ENCODE data around the gene GVQW3. TPM values are rescaled to one million over a fixed set of nuclear protein-coding genes. Genes with fewer than 3 reads are reported as not detected.

Gene GVQW3
- total RNA-seq, 1 donor from 2014 or later, result 3.8 TPM

DNA sequence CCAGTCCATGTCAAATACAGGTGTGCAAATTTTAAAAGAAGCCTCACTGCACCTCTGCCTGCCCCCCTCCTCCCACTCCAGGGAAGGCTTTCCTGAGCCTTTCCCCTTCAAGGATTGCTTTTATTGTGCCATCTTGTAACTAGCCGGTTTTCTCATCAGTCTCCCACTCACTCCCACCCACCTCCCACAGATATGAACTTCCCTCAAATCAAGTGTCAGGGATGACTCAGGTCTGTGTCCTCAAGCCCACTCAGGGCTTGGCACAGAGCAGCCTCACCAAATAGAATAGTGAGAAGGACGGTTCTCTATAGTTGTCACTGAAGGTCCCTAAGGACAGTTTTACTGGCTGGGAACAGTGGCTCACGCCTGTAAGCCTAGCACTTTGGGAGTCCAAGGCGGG, 43.2 kb upstream of the GVQW3 start:
- Mint-ChIP-seq H3K4me3 (ENCODE audit: unreplicated experiment) (no peak overlapping the region), H3K27ac (ENCODE audit: unreplicated experiment) (no peak overlapping the region), H3K4me1 (ENCODE audit: unreplicated experiment) (peaks cover 6% of the 10 kb centered on the region), H3K9me3 (ENCODE audit: unreplicated experiment) (no peaks in the 10 kb centered on the region), H3K27me3 (ENCODE audit: unreplicated experiment) (no peaks in the 10 kb centered on the region), H3K36me3 (ENCODE audit: unreplicated experiment) (no peaks in the 10 kb centered on the region)
- no peak for TF ChIP-seq CTCF (IDR thresholded peaks at IDR 0.05)
- DNase-seq (ENCODE audit: extremely low spot score, unreplicated experiment), result no peak

GRCh38 chr11:76339221-76339620, 41.9 kb upstream of the GVQW3 start:
- peaks cover 6% of the 10 kb centered on the region for H3K4me1 Mint-ChIP-seq (ENCODE audit: unreplicated experiment)
- H3K9me3 Mint-ChIP-seq (ENCODE audit: unreplicated experiment), result no peaks in the 10 kb centered on the region
- no peak overlapping the region for H3K4me3 Mint-ChIP-seq (ENCODE audit: unreplicated experiment)
- TF ChIP-seq CTCF (IDR thresholded peaks at IDR 0.05), result no peak
- DNase-seq (ENCODE audit: extremely low spot score, unreplicated experiment), result no peak
- no peaks in the 10 kb centered on the region for H3K27me3 Mint-ChIP-seq (ENCODE audit: unreplicated experiment)
- H3K36me3 Mint-ChIP-seq (ENCODE audit: unreplicated experiment), result peaks cover 2% of the 10 kb centered on the region
- peak overlapping the region; percentile 33 for H3K27ac Mint-ChIP-seq (ENCODE audit: unreplicated experiment)

GRCh38 chr11:76347466-76347865, 33.7 kb upstream of the GVQW3 start:
- Mint-ChIP-seq H3K27me3 (ENCODE audit: unreplicated experiment) (no peaks in the 10 kb centered on the region), H3K4me3 (ENCODE audit: unreplicated experiment) (no peak overlapping the region), H3K9me3 (ENCODE audit: unreplicated experiment) (no peaks in the 10 kb centered on the region), H3K36me3 (ENCODE audit: unreplicated experiment) (peaks cover 22% of the 10 kb centered on the region), H3K4me1 (ENCODE audit: unreplicated experiment) (no peaks in the 10 kb centered on the region), H3K27ac (ENCODE audit: unreplicated experiment) (no peak overlapping the region)
- no peak for TF ChIP-seq CTCF (IDR thresholded peaks at IDR 0.05)
- no peak for DNase-seq (ENCODE audit: extremely low spot score, unreplicated experiment)

GRCh38 chr11:76348348-76348747, 32.8 kb upstream of the GVQW3 start:
- no peak for TF ChIP-seq CTCF (IDR thresholded peaks at IDR 0.05)
- Mint-ChIP-seq H3K27me3 (ENCODE audit: unreplicated experiment) (no peaks in the 10 kb centered on the region), H3K9me3 (ENCODE audit: unreplicated experiment) (no peaks in the 10 kb centered on the region), H3K4me3 (ENCODE audit: unreplicated experiment) (no peak overlapping the region), H3K36me3 (ENCODE audit: unreplicated experiment) (peaks cover 31% of the 10 kb centered on the region), H3K4me1 (ENCODE audit: unreplicated experiment) (no peaks in the 10 kb centered on the region), H3K27ac (ENCODE audit: unreplicated experiment) (no peak overlapping the region)
- DNase-seq (ENCODE audit: extremely low spot score, unreplicated experiment), result no peak

GRCh38 chr11:76355172-76355571, 26.0 kb upstream of the GVQW3 start:
- peaks cover 65% of the 10 kb centered on the region for H3K36me3 Mint-ChIP-seq (ENCODE audit: unreplicated experiment)
- H3K9me3 Mint-ChIP-seq (ENCODE audit: unreplicated experiment), result peaks cover 15% of the 10 kb centered on the region
- no peaks in the 10 kb centered on the region for H3K27me3 Mint-ChIP-seq (ENCODE audit: unreplicated experiment)
- H3K27ac Mint-ChIP-seq (ENCODE audit: unreplicated experiment), result no peak overlapping the region
- H3K4me1 Mint-ChIP-seq (ENCODE audit: unreplicated experiment), result no peaks in the 10 kb centered on the region
- no peak for TF ChIP-seq CTCF (IDR thresholded peaks at IDR 0.05)
- no peak for DNase-seq (ENCODE audit: extremely low spot score, unreplicated experiment)
- no peak overlapping the region for H3K4me3 Mint-ChIP-seq (ENCODE audit: unreplicated experiment)

Measured in osteocyte (in vitro differentiated cells).